Neural cell (in vitro differentiated cells): ENCODE measurements around the gene MARS1. TPM values are rescaled to one million over a fixed set of nuclear protein-coding genes. Genes with fewer than 3 reads are reported as not detected.

Source experiments
- H2AFZ ChIP-seq: fragments of 200-600, 300-800 bp; sonication (generic), shearing (Covaris generic); 2 replicates; pipeline ENCODE4 v1.6.0; 2014; ENCODE audit warnings: low read depth, mild to moderate bottlenecking, antibody characterized with exemption, low read length, moderate library complexity
- H3F3A ChIP-seq: fragments of 200-600 bp; shearing (Covaris generic); 2 replicates; pipeline ENCODE4 v1.6.1; 2016; ENCODE audit warnings: mild to moderate bottlenecking, moderate library complexity, mixed read lengths, antibody characterized with exemption, low read length; ENCODE audit not compliant: insufficient read depth, poor library complexity, severe bottlenecking
- H3K27ac ChIP-seq: fragments of 200-600, 300-800 bp; sonication (generic), shearing (Covaris generic); 2 replicates; pipeline ENCODE4 v1.5.1; 2014; ENCODE audit warnings: mild to moderate bottlenecking, low read length, moderate library complexity
- H3K27me3 ChIP-seq: fragments of 300-800, 200-600 bp; sonication (generic), shearing (Covaris generic); 2 replicates; pipeline ENCODE4 v1.6.0; 2014; ENCODE audit warnings: mild to moderate bottlenecking, low read depth, low read length, moderate library complexity; ENCODE audit not compliant: insufficient read depth
- H3K36me3 ChIP-seq: fragments of 300-800, 200-600 bp; sonication (generic), shearing (Covaris generic); 2 replicates; pipeline ENCODE4 v1.5.1; 2014; ENCODE audit warnings: mild to moderate bottlenecking, antibody characterized with exemption, low read length, moderate library complexity; ENCODE audit not compliant: insufficient read depth
- H3K4me2 ChIP-seq: fragments of 300-800, 200-600 bp; sonication (generic), shearing (Covaris generic); 2 replicates; pipeline ENCODE4 v1.6.0; 2014; ENCODE audit warnings: mild to moderate bottlenecking, low read length
- H3K4me3 ChIP-seq: fragments of 300-800, 200-600 bp; sonication (generic), shearing (Covaris generic); 2 replicates; pipeline ENCODE4 v1.5.1; 2014; ENCODE audit warnings: mild to moderate bottlenecking, low read length, moderate library complexity
- H3K79me2 ChIP-seq: fragments of 200-600 bp; shearing (Covaris generic); replicated peaks from 2 replicates; pipeline ENCODE4 v1.6.0; 2014; ENCODE audit warnings: mild to moderate bottlenecking, low read length, moderate library complexity; ENCODE audit not compliant: insufficient read depth
- H3K9ac ChIP-seq: fragments of 300-800, 200-600 bp; sonication (generic), shearing (Covaris generic); 2 replicates; pipeline ENCODE4 v1.6.1; 2016; ENCODE audit warnings: mild to moderate bottlenecking, low read length, mixed read lengths
- H3K9me2 ChIP-seq: fragments of 200-600 bp; shearing (Covaris generic); 2 replicates; pipeline ENCODE4 v1.6.1; 2016; ENCODE audit warnings: mild to moderate bottlenecking, low read length, mixed read lengths; ENCODE audit not compliant: insufficient read depth
- H3K9me3 ChIP-seq: fragments of 200-600, 300-800 bp; sonication (generic), shearing (Covaris generic); 2 replicates; pipeline ENCODE4 v1.6.1; 2016; ENCODE audit warnings: mild to moderate bottlenecking, mixed run types, low read length, moderate library complexity, mixed read lengths
- H4K20me1 ChIP-seq: fragments of 200-600 bp; shearing (Covaris generic); 2 replicates; pipeline ENCODE4 v1.6.1; 2016; ENCODE audit warnings: mild to moderate bottlenecking, mixed run types; ENCODE audit not compliant: insufficient read depth
- EP300 ChIP-seq: fragments of 450-650 bp; conservative IDR thresholded peaks from 2 replicates; pipeline ENCODE4 v1.6.1; 2014; ENCODE audit warnings: antibody characterized with exemption, mild to moderate bottlenecking, moderate library complexity; ENCODE audit not compliant: poor library complexity, severe bottlenecking
- EZH2 ChIP-seq: fragments of 200-600, 300-800 bp; shearing (Covaris generic), sonication (generic); IDR thresholded peaks from 2 replicates; pipeline ENCODE4 v1.6.1; 2014; ENCODE audit warnings: antibody characterized with exemption, low read length, borderline replicate concordance, mild to moderate bottlenecking; ENCODE audit not compliant: insufficient read depth, poor library complexity, severe bottlenecking
- MXI1 ChIP-seq: fragments of 450-650 bp; conservative IDR thresholded peaks from 2 replicates; pipeline ENCODE4 v1.6.1; 2014; ENCODE audit warnings: antibody characterized with exemption, mild to moderate bottlenecking; ENCODE audit not compliant: poor library complexity, severe bottlenecking
- POLR2AphosphoS5 ChIP-seq: IDR thresholded peaks from 2 replicates; pipeline ENCODE4 v1.6.1; 2012
- RAD21 ChIP-seq: fragments of 450-650 bp; conservative IDR thresholded peaks from 2 replicates; pipeline ENCODE4 v1.6.1; 2014; ENCODE audit warnings: antibody characterized with exemption, mild to moderate bottlenecking, moderate library complexity
- SMC3 ChIP-seq: fragments of 450-650 bp; conservative IDR thresholded peaks from 2 replicates; pipeline ENCODE4 v1.6.1; 2014; ENCODE audit warnings: antibody characterized with exemption, mild to moderate bottlenecking, moderate library complexity; ENCODE audit not compliant: poor library complexity
- polyA plus RNA-seq: library from polyadenylated mRNA; depleted of rRNA; stranded (reverse); fragments of >200 nt; gene quantifications from 2 replicates; pipeline ENCODE4 v1.2.3, GENCODE V29; 2014
- TF ChIP-seq, protein P1 (sequence below): IDR thresholded peaks from 2 replicates; pipeline ENCODE4 v1.6.1; 2012; ENCODE audit warnings: borderline replicate concordance
- TF ChIP-seq, protein P2 (sequence below): fragments of 450-650 bp; IDR thresholded peaks from 2 replicates; pipeline ENCODE4 v1.5.1; 2014; ENCODE audit warnings: antibody characterized with exemption, mild to moderate bottlenecking, moderate library complexity; ENCODE audit not compliant: poor library complexity, severe bottlenecking

MARS1 gene
- polyA plus RNA-seq, 1 donor from 2014 or later, result 321 TPM

DNA sequence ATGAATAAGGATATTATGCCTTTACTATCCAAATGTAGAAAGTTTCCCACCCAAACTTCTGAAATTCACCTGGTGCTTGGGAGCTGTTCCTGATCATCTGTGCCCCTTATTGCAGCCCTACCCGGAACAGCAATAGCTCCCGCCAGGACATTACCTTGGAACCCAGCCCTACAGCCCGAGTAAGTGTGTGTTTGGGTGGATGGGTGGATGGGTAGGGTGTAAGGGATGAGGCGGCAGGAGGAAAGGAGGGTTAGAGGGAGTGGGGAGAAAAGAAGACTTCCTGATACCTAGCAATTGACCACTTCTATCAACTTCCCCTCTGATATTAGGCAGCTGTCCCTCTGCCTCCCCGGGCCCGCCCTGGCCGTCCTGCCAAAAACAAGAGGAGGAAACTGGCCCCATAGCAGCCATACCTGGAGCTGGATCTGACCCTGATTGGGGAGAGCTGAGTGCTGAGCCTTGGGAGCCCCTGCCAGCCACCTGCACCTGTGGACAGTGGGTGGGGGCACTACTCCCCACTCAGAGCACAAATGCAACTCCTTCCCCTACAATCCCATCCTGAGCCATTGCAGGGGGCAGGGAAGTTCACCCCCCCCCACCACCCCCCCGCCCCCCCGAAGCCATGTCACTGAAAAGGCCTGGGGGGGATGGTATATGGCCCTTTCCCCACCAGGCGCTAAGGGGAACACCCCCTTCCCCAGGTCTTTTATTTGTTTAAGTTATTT, 41.1 kb downstream of the MARS1 start:
- Histone ChIP-seq H3K27ac (no peak overlapping the region), H3K9me2 (no peaks in the 10 kb centered on the region), H3K4me2 (no peak overlapping the region), H2AFZ (no peak overlapping the region), H4K20me1 (no peaks in the 10 kb centered on the region), H3K4me3 (no peak overlapping the region), H3F3A (no peaks in the 10 kb centered on the region), H3K9me3 (no peaks in the 10 kb centered on the region), H3K36me3 (no peaks in the 10 kb centered on the region), H3K27me3 (no peaks in the 10 kb centered on the region), H3K9ac (no peak overlapping the region), H3K79me2 (peaks cover 18% of the 10 kb centered on the region)
- TF ChIP-seq MXI1 (no peak), EP300 (no peak), POLR2AphosphoS5 (no peak), RAD21 (no peak), SMC3 (no peak), EZH2 (no peak)
- TF ChIP-seq, protein P1, sequence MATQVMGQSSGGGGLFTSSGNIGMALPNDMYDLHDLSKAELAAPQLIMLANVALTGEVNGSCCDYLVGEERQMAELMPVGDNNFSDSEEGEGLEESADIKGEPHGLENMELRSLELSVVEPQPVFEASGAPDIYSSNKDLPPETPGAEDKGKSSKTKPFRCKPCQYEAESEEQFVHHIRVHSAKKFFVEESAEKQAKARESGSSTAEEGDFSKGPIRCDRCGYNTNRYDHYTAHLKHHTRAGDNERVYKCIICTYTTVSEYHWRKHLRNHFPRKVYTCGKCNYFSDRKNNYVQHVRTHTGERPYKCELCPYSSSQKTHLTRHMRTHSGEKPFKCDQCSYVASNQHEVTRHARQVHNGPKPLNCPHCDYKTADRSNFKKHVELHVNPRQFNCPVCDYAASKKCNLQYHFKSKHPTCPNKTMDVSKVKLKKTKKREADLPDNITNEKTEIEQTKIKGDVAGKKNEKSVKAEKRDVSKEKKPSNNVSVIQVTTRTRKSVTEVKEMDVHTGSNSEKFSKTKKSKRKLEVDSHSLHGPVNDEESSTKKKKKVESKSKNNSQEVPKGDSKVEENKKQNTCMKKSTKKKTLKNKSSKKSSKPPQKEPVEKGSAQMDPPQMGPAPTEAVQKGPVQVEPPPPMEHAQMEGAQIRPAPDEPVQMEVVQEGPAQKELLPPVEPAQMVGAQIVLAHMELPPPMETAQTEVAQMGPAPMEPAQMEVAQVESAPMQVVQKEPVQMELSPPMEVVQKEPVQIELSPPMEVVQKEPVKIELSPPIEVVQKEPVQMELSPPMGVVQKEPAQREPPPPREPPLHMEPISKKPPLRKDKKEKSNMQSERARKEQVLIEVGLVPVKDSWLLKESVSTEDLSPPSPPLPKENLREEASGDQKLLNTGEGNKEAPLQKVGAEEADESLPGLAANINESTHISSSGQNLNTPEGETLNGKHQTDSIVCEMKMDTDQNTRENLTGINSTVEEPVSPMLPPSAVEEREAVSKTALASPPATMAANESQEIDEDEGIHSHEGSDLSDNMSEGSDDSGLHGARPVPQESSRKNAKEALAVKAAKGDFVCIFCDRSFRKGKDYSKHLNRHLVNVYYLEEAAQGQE, result no peak
- TF ChIP-seq, protein P2, sequence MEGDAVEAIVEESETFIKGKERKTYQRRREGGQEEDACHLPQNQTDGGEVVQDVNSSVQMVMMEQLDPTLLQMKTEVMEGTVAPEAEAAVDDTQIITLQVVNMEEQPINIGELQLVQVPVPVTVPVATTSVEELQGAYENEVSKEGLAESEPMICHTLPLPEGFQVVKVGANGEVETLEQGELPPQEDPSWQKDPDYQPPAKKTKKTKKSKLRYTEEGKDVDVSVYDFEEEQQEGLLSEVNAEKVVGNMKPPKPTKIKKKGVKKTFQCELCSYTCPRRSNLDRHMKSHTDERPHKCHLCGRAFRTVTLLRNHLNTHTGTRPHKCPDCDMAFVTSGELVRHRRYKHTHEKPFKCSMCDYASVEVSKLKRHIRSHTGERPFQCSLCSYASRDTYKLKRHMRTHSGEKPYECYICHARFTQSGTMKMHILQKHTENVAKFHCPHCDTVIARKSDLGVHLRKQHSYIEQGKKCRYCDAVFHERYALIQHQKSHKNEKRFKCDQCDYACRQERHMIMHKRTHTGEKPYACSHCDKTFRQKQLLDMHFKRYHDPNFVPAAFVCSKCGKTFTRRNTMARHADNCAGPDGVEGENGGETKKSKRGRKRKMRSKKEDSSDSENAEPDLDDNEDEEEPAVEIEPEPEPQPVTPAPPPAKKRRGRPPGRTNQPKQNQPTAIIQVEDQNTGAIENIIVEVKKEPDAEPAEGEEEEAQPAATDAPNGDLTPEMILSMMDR, result no peak

DNA sequence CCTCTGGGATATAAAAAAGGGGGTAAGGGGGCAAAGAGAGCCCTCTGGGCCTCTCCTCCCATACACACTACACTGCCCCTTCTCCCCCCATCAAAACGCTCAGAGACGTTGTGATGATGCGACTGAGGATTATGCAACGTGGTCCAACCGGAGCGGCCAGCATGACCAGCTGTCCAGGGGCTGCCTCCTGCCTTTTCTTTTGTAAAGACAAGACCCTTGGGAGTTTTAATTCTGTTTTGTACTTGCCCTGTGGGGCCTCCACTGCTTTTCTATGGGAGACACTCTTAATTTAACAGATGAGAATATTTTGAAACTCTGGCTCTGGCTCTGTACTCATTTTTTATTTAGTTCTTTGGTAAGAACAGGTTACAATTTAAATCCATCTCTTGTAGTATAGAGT, 42.0 kb downstream of the MARS1 start:
- TF ChIP-seq POLR2AphosphoS5, result no peak
- no peak for TF ChIP-seq RAD21
- TF ChIP-seq EZH2, result no peak
- TF ChIP-seq MXI1, result no peak
- TF ChIP-seq, protein P1, result no peak
- no peak for TF ChIP-seq SMC3
- H3K9me2 ChIP-seq, result no peaks in the 10 kb centered on the region
- H3K9me3 ChIP-seq, result no peaks in the 10 kb centered on the region
- H3K4me2 ChIP-seq, result no peak overlapping the region
- no peak overlapping the region for H2AFZ ChIP-seq
- H3K27ac ChIP-seq, result no peak overlapping the region
- H3K36me3 ChIP-seq, result no peaks in the 10 kb centered on the region
- H3K4me3 ChIP-seq, result no peak overlapping the region
- H4K20me1 ChIP-seq, result no peaks in the 10 kb centered on the region
- no peak overlapping the region for H3K9ac ChIP-seq
- no peaks in the 10 kb centered on the region for H3F3A ChIP-seq
- H3K27me3 ChIP-seq, result no peaks in the 10 kb centered on the region
- peaks cover 18% of the 10 kb centered on the region for H3K79me2 ChIP-seq
